Raji (cell line): ENCODE results near the gene CSN3.
"Not testable (repeated sequence)": the region's sequence is repeated elsewhere in the genome, so short reads cannot be mapped to it uniquely, and the experiment has no call there.

ENCODE experiments used
- POLR2A ChIP-seq: IDR thresholded peaks from 2 replicates; pipeline ENCODE4 v1.6.1; 2011; ENCODE audit warnings: low read depth, low read length, control low read depth; ENCODE audit not compliant: insufficient read depth

CSN3 gene

GRCh38 chr4:70242297-70242696 lies at the start of gene CSN3:
Gene CSN3, plus strand, starts transcription at chr4:70242597. Its CDS starts 2,223 bp downstream, at chr4:70244820.
- not testable (repeated sequence) for TF ChIP-seq POLR2A

GRCh38 chr4:70192895-70193294 lies 49.5 kb upstream of the CSN3 start:
- TF ChIP-seq POLR2A, result no peak

GRCh38 chr4:70195425-70195824 lies 47.0 kb upstream of the CSN3 start, which contains the start of gene ODAM:
Gene ODAM, plus strand, starts transcription at chr4:70195725. Its CDS starts 819 bp downstream, at chr4:70196544.
- no peak for TF ChIP-seq POLR2A

- TF ChIP-seq POLR2A, result no peak
Observed at GRCh38 chr4:70196857-70197256, 45.5 kb upstream of the CSN3 start.

- TF ChIP-seq POLR2A, result no peak
Observed at GRCh38 chr4:70197842-70198241, 44.6 kb upstream of the CSN3 start.

GRCh38 chr4:70203601-70204000 lies 38.8 kb upstream of the CSN3 start:
- TF ChIP-seq POLR2A, result no peak

- TF ChIP-seq POLR2A, result no peak
Observed at GRCh38 chr4:70225824-70226223, 16.6 kb upstream of the CSN3 start, which contains the start of gene FDCSP. Gene FDCSP, plus strand, starts transcription at chr4:70226124. Its CDS starts 5,071 bp downstream, at chr4:70231195.

- no peak for TF ChIP-seq POLR2A
Observed at GRCh38 chr4:70236125-70236524, 6.3 kb upstream of the CSN3 start.

- TF ChIP-seq POLR2A, result no peak
Observed at GRCh38 chr4:70239131-70239883, 3.1 kb upstream of the CSN3 start.

GRCh38 chr4:70239884-70240591 lies 2.4 kb upstream of the CSN3 start:
- TF ChIP-seq POLR2A, result no peak

- no peak for TF ChIP-seq POLR2A
Observed at GRCh38 chr4:70243091-70243490, 694 bp downstream of the CSN3 start.

GRCh38 chr4:70251250-70251944 lies 9.0 kb downstream of the CSN3 start:
- no peak for TF ChIP-seq POLR2A

GRCh38 chr4:70251945-70252277 lies 9.5 kb downstream of the CSN3 start:
- no peak for TF ChIP-seq POLR2A

GRCh38 chr4:70269674-70270073 lies 27.3 kb downstream of the CSN3 start:
- TF ChIP-seq POLR2A, result no peak

GRCh38 chr4:70277121-70277520 lies 34.7 kb downstream of the CSN3 start:
- no peak for TF ChIP-seq POLR2A

- TF ChIP-seq POLR2A, result no peak
Observed at GRCh38 chr4:70280567-70280966, 38.2 kb downstream of the CSN3 start.
